ENCODE measurements around the gene SEBOX. TPM values are rescaled to one million over a fixed set of nuclear protein-coding genes. Genes with fewer than 3 reads are reported as not detected.

The SEBOX gene
- total and polyA plus RNA-seq, 2 of the 8 experiments (the other 6 are each of a cell fraction or from before 2014, with no cell fraction given): not detected

GRCh38 chr17:28390563-28390962 lies 25.6 kb upstream of the SEBOX start:
- no peak overlapping the region for H3K23ac ChIP-seq (ENCODE audit: insufficient read length)

More at GRCh38 chr17:28390563-28390962, 25.6 kb upstream of the SEBOX start:
- H3K14ac ChIP-seq (ENCODE audit: insufficient read length): no peak overlapping the region
- no peak overlapping the region for H3K56ac ChIP-seq (replicated peaks; ENCODE audit: insufficient read length, low read depth, low read length)
- H3K36me3 ChIP-seq (ENCODE audit: control insufficient read depth in 2 of 4, insufficient read depth in 4 of 4, low read length in 3 of 4): 0 out of 8 replicates have a peak, but pooled peaks cover 0 to 3% (median 0%) of the 10 kb centered on the region in 4 experiments
- no peak overlapping the region for H2AK5ac ChIP-seq (ENCODE audit: low read depth, low read length)
- H3K4ac ChIP-seq (replicated peaks; ENCODE audit: insufficient read length, low read depth, low read length): no peak overlapping the region
- no peak overlapping the region for H4K5ac ChIP-seq (ENCODE audit: insufficient read length, low read depth, low read length)
- no peak overlapping the region for H2BK12ac ChIP-seq (ENCODE audit: low read depth, low read length)
- no peak overlapping the region for H2BK5ac ChIP-seq (ENCODE audit: low read depth, low read length)
- H3K79me1 ChIP-seq (ENCODE audit: low read depth, low read length): no peaks in the 10 kb centered on the region
- CTCF ChIA-PET (ENCODE audit: partially characterized antibody): interaction anchor here (0.6 to 2.0 kb wide), 3 partner anchors 9 to 1435 kb away, joined by 3 to 9 read pairs (median 3); no protein-coding TSS in a partner anchor
- POLR2A ChIA-PET (ENCODE audit: partially characterized antibody): interaction anchor here (0.6 to 12.7 kb wide), 2 partner anchors 11 to 86 kb away, joined by 3 to 135 read pairs; partner anchors contain the start of gene SLC46A1
- peaks cover under 1 to 7% (median 4%) of the 10 kb centered on the region in 4 experiments for H3K27me3 ChIP-seq (replicated peaks in 1 of 4; ENCODE audit: control insufficient read depth in 3 of 4, extremely low read depth in 1 of 4, insufficient read depth in 3 of 4, low read length in 3 of 4)
- H2BK120ac ChIP-seq (replicated peaks; ENCODE audit: low read depth, low read length): no peak overlapping the region
- no peaks in the 10 kb centered on the region for H4K20me1 ChIP-seq (replicated peaks in 1 of 2; ENCODE audit: control insufficient read depth in 1 of 2, insufficient read depth in 2 of 2, low read length in 2 of 2)
- H3K79me2 ChIP-seq (ENCODE audit: control insufficient read depth in 1 of 2, insufficient read depth in 2 of 2, low read length in 2 of 2): no peaks in the 10 kb centered on the region
- H4K8ac ChIP-seq (ENCODE audit: extremely low read depth, insufficient read depth, low read length): no peak overlapping the region
- H3K4me2 ChIP-seq (ENCODE audit: insufficient read depth in 1 of 2, low read depth in 2 of 2, low read length in 2 of 2): no peak overlapping the region
- H3K9ac ChIP-seq (replicated peaks in 1 of 4; ENCODE audit: extremely low read depth in 1 of 4, low read depth in 3 of 4, low read length in 3 of 4): no peak overlapping the region
- no peak for DNase-seq (ENCODE audit: low read depth in 1 of 2, low spot score in 2 of 2)
- H3K9me3 ChIP-seq (ENCODE audit: insufficient read depth in 2 of 2, low read depth in 1 of 2, low read length in 1 of 2): no peaks in the 10 kb centered on the region
- no peak overlapping the region for H3K4me3 ChIP-seq (ENCODE audit: extremely low read depth in 1 of 4, insufficient read depth in 2 of 4, low read depth in 3 of 4, low read length in 4 of 4)
- H2BK20ac ChIP-seq (ENCODE audit: low read length): no peak overlapping the region
- no peaks in the 10 kb centered on the region for H3K4me1 ChIP-seq (replicated peaks in 1 of 4; ENCODE audit: control insufficient read depth in 3 of 4, insufficient read depth in 4 of 4, low read length in 3 of 4)
- H3K27ac ChIP-seq (ENCODE audit: low read depth, low read length): no peak overlapping the region
- H2BK15ac ChIP-seq (ENCODE audit: low read length): no peak overlapping the region
- no peak overlapping the region for H3K18ac ChIP-seq (ENCODE audit: extremely low read depth, low read length)
- FAIRE-seq: no peak
- H4K91ac ChIP-seq (replicated peaks; ENCODE audit: insufficient read length, low read length): no peak overlapping the region
- H2AFZ ChIP-seq (ENCODE audit: low read length): no peak overlapping the region
- no peaks in the 10 kb centered on the region for H3K23me2 ChIP-seq (ENCODE audit: low read depth, low read length)
- TF ChIP-seq CEBPB (IDR thresholded peaks at IDR 0.05; ENCODE audit: low read depth, low read length): no peak
- WGBS, 2 experiments (ENCODE audit: extremely low coverage in 1 of 2, insufficient coverage in 1 of 2, insufficient read length in 1 of 2, insufficient replicate concordance in 2 of 2, low coverage in 1 of 2, low lambda C conversion rate in 2 of 2, missing lambda C conversion rate in 1 of 2): 90% methylated on average over 2 of the region's 2 CpGs; no CpG with 5 or more reads in 1 of the 2 experiments
